Dermis blood vessel endothelial cell (primary cell): Measurements from ENCODE around the gene DNM1. TPM values are rescaled to one million over a fixed set of nuclear protein-coding genes. Genes with fewer than 3 reads are reported as not detected.

Source experiments
- DNase-seq: peaks from one replicate; pipeline ENCODE4 v3.0.0; 2010
- total RNA-seq: library from RNA; depleted of rRNA; stranded (reverse); fragments of >200 nt; gene quantifications from 2 replicates; pipeline ENCODE4 v1.2.3, GENCODE V29; 2014

Gene DNM1
- 0.17 and 0.33 TPM in 2 replicates for total RNA-seq

DNA sequence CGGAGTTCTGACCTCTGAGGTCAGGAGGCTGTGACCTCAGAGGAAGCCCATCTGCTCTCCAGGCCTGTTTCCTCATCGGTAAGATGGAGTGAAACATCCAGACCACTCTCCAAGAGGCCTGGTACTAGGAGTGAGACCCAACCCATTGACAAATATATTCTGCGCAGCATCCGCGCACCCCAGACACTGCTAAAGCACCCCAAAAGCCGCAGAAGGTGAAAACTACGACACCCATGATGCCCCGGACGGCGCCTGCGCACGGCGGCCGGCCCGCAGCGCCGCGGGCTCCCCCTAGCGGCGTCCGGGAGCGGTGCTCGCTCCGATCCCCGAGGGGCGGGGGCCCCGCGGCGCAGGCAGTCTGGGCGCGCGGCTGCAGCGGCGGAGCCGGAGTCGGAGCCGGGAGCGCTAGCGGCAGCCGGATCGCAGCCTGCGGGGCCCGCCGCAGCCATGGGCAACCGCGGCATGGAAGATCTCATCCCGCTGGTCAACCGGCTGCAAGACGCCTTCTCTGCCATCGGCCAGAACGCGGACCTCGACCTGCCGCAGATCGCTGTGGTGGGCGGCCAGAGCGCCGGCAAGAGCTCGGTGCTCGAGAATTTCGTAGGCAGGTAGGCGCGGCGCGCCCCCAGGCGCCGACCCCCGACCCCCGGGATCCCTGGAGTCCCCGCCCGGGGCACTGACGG is at the start of gene DNM1:
Gene DNM1 (plus strand): TSS at position 356 of the 683 bp plus-strand sequence. CDS start 92 bp downstream, at position 448.
- DNase-seq: peak; percentile 64

DNA sequence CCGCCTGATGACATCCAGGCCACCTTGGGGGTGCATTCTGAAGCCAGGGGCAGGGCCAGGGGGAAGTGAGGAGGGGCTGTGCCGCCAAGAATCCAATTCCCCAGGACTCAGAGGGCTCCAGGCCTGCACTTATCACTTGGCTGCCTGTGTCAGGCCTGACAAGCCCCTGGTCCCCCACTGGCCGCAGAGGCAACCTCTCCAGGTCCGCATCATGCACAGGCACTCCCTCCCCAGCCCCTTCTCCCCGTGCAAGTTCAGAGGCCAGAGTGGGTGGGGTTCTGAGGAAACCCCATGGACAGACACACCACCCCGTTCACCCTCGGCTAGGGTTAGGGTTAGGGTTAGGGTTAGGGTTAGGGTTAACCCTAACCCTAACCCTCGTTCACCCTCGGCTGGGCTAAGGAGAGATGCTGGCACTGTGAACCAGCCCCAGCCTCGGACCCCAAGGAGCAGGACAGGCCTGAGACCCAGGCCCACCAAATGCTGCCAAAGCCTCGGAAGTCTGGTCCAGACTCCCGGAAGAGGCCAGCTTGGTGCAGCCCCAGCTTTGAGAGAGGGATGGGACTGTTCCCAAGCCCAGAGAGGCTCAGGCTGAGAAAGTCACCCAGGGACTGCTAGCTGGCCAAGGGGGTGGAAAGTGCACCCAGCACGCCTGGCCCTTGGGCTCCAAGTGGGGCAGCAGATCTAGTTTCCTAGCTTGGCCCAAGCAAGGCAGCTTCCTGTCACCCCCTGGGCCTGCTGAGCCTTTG is 49.1 kb upstream of the DNM1 start:
- no peak for DNase-seq

DNA sequence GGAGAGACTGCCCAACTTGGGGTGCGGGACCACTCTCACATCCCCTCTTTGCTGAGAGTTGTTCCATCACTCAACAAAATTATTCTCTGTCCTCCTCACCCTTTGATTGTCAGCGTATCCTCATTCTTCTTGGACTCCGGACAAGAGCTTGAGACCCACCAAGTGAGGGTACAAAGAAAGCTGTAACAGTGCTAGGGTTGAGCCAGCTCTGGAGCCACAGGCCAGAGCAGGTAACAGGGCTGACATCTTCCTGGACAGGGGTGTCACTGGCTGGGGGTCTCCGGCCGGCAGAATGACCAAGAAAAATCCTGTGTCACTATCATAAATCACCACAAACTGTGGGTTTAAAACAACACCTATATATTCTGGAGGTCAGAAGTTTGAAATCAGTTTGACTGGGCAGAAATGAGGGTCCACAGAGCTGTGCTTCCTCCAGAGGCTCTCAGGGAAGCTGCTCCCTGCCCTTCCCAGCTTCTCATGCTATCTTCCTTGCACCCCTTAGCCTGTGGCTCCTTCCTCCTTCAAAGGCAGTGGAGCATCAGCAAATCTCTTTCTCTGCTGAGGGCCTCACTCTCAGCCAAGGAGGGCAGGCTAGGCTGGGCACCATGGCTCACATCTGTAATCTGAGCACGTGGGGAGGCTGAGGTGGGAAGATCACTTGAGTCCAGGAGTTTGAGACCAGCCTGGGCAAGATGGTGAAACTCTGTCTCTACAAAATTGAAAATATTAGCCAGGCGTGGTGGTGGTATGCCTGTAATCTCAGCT is 47.3 kb upstream of the DNM1 start:
- no peak for DNase-seq

DNA sequence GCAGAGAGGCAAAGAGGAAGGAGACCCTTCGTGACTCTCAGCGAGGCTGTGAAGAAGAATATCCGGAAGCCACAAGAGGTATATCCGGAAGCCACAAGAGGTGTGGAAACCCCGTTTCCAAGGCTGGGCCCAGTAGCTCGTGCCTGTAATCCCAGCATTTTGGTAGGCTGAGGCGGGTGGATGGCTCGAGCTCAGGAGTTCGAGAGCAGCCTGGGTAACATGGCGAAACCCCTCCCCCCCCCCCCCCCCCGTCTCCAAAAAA is 43.7 kb upstream of the DNM1 start:
- no peak for DNase-seq

DNA sequence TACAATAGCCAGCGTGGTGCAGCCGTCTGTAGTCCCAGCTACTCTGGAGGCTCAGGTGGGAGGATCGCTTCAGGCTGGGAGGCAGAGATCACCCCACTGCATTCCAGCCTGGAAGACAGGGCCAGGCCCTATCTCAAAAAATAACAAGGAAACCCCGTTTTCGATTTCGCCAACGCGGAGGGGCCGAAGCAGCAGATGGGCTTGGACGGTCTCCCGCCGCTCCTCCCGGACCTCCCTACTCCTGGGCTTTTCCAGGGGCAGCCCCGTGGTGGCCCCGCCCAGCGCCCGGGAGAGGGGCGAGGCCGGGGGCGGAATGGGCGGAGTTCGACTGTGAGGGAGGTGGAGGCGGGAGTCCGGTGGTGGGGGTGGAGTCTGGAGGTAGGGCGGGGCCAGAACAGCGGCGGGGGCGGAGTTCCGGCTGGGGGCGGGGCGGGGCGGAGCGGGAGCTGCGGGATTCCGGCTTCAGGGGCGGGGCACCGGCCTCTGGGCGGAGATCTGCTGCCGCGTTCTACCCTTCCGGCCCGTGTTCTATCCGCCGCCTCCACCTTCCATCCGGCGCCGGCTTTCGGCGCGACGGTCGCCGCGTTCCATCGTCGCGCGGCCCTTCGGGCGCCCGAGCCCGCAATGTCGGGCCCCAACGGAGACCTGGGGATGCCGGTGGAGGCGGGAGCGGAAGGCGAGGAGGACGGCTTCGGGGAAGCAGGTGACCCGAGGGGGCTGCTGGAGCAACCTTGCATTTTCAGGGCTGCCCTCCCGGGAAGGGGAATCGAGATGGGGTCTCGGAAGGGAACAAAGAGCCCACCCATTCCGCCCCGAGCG is 43.2 kb upstream of the DNM1 start, which contains the start of gene BBLN:
Gene BBLN (plus strand): TSS at position 482 of the 819 bp plus-strand sequence. CDS start 143 bp downstream, at position 625.
- DNase-seq: peak; percentile 94

DNA sequence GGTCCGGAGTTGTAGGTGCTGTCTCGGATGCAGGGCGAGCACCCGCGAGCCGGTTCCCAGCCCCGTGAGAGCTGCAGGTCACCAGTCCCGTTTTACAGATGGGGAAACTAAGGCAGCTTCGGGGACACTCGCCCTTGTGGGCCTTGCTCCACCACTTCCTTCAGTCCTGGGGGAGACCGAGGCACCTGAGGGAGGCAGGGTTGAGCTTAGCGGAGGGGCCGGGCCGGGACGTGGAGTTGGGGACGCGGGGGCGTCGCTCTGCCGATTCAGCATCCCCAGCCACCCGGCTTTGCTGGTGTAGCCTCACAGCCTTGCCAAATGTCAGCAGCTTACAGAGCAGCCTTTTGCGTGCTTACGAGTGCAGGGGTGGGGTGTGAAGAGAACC is 42.6 kb upstream of the DNM1 start:
- peak; percentile 37 for DNase-seq

DNA sequence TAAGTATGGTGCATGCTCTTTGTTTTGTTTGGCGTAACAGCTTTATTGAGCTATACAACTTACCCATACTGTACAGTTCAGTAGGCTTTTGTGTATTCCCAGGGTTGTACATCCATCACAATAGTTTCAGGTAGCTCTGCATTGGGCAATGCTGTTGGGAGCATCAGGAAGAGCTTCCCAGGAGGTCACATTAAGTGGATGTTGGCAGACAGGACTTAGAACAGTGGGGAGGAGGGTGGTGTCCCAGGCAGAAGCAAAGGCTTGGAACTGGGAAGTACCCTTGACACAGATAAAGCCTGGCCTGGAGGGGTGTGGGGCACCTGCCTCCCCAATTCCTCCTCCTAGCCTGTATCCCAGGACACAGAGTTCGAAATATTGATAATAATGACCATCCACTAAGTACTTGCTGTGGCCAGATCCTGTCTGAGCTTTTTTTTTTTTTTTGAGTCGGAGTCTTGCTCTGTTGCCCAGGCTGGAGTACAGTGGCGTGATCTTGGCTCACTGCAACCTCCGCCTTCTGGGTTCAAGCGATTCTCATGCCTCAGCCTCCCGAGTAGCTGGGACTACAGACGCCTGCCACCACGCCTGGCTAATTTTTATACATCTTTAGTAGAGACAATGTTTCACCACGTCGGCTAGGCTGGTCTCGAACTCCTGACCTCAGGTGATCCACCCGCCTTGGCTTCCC is 41.8 kb upstream of the DNM1 start:
- DNase-seq: no peak

DNA sequence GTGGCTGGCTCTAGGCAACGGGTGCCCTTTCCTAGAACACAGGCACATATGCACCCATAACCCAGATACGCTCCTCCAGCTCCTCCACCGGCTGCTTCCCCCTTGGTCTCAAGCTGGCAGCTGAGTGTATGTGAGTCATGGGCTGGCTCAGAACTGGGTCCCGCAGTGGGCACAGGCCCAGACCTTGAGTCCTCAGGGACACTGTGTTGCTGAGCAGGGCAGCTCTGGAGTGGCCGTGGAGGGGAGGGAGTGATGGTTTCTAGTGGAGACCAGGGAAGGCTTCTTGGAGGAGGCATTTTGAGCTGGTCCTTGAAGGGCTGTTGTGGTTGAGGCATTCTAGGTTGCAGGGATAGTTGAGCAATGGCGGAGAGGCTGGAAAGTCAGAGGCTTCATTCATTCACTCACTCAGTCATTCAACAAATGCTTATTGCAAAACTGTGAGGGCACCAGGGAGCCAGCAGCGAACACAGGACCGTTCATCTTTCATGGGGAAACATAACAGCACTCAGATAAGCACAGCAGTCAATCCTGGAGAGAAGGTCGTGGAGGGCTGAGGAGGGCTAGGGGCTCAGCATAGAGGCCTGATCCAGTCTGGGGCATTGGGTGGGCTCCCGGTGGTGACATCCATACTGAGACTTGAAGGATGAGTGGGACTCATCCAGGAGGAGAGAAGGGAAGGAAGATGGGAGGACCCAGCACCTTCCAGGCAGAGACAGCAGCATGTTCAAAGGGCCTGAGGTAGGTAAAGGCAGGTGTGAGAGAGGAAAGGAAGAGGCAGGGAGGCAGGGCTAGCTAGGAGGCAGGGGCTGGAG is 40.8 kb upstream of the DNM1 start:
- peak; percentile 18 for DNase-seq

DNA sequence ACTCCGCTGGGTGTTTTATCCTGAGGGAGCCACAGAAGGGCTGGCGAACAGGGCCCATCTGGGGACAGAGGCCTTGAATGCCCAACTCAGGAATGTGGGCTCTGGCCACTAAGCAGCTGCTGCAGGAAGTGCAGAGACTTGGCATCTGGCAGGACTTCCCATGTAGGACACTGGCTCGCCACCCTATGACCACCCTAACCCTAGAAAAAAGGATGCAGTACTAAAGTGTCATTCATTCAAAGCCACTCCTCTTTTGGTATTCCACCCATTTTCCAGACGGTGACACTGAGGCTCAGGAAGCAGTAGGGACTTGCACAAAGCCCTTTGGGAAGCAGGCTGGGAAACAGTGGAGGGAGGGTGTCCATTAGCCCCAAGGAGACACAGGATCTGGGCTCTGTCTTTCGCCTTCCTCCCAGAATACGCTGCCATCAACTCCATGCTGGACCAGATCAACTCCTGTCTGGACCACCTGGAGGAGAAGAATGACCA is 40.1 kb upstream of the DNM1 start:
- DNase-seq: no peak

DNA sequence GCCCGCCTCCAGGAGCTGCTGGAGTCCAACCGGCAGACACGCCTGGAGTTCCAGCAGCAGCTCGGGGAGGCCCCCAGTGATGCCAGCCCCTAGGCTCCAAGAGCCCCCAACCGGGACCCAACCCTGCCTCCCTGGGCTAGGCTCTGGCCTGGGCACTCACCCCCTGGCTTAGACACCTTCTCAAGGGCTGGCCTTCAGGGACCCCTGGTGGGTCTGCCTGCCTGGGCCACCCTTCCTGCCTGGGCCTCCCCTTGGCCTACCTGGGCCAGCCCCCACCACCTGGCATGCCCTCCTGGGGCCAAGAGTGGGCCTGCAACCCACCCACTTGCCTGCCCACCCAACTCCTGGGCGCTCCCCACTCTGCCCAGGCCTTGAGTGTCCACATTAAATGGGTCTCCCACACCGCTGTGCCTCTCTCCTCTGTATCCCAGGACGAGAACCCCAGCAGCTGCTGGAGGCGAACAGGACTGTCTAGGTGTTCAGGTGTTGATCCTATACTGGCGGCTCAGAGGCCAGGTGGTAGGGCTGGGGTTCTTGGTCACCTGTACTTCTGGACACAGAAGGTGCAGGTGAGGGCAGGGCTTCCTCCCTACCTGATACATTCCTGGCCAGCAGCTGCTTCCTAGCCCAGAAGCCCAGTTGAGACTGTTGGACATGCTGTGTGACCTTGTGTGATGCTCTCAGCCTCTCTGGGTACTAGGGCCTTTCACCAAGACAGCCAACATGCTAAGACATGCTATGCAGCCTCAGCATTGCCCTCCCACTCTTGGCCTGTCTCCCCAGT is 39.5 kb upstream of the DNM1 start:
- no peak for DNase-seq

DNA sequence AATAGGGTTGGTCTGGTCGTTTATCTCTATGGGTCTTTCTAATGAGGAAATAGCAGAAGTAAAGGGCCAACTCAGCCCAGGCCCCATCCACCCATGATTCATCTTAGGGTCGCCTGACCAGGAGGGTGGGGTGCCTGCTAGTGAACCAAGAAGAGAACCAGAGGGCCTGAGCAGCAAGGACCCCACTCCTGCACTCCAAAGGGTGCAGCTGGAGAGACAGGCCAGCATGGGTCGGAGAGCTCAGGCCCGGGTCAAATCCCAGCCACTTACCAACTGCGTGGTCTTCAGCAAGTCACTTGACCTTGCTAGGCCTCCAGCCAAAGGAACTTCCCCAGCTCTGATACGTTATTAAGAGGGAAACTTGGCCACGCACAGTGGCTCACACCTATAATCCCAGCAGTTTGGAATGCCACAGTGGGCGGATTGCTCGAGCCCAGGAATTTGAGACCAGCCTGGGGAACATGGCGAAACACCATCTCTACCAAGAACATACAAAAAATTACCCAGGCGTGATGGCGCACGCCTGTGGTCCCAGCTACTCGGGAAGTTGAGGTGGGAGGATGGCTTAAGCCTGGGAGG is 38.8 kb upstream of the DNM1 start:
- DNase-seq: no peak

DNA sequence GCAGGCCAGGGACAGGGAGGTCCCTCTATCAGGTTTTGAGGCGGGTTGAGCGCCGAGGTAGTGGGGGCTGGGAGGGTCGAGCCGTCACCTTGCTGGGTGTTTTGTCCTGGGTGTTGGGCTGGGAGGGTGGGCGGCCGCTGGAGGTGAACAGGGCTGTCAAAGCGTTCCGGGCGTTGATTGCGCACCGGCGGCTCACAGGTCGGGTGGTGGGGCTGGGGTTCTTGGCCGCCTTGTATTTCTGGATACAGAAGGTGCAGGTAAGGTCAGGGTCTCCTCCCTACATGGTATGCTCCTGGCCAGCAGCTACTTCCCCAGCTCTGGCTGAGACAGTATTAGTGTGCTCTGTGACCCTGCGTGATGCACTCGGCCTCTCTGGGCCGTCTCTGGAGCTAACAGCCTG is 37.0 kb upstream of the DNM1 start:
- no peak for DNase-seq

DNA sequence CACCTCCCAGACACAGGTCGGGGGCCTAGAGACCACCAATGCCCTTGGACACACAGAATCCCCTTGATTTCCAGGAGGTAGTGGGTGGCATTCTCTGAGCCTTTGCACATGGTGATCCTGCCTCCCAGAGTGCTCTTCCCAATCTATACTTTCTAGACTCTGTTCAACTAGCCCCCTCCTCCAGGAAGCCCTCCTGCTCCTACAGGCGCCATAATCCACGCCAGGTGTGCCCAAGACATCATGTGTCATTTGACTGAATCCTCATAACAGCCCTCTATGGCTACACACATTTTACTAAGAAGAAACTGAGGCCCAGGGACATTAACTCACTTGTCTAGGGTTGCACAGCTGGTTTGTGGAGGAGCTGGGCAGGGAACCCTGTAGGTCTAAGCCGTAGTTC is 36.0 kb upstream of the DNM1 start:
- DNase-seq: no peak

DNA sequence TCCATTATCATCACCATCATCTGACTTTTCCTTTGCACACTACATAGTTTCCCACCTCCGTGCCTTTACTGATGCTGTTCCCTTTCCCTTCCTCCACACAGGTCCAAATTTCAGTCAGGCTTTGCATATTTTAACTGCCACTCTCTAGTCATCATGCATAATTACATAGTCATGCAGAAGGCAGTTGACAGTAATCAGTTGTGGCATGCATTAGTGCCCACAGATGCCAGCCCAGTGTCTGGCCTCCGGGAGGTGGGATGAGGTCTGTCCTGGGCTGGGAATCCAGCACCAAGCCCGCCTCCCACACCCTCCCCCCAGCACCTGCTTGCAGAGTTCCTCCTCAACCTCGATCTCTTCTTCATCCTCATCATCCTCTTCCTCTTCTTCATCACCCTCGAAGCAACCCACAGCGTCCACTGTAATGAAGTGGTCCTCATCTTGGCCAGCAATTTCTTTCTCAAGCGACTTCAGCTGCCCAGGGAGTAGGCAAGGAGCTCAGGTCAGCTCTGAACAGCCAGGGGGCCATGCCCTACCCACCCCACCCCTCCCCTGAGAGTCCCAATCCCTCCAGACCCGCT is 34.4 kb upstream of the DNM1 start:
- DNase-seq: no peak

DNA sequence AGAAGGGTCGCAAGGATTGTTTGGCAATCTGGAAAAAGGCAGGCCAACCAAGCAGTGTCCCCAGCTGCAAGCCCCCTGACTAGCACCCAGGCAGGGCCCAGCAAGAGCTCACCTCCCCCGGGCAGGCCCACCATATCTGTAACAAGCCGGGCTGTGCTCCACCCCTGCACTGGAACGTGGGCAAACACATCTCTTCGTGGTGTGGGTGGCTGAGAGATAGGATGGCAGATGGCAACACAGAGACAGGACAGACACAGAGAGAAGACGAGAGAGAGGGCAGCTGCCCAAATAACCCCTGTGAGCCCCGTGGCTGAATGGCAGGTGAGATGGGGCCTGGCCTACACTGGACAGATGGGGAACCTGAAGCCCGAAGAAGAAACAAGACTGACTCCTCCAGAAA is 33.7 kb upstream of the DNM1 start:
- DNase-seq: no peak

DNA sequence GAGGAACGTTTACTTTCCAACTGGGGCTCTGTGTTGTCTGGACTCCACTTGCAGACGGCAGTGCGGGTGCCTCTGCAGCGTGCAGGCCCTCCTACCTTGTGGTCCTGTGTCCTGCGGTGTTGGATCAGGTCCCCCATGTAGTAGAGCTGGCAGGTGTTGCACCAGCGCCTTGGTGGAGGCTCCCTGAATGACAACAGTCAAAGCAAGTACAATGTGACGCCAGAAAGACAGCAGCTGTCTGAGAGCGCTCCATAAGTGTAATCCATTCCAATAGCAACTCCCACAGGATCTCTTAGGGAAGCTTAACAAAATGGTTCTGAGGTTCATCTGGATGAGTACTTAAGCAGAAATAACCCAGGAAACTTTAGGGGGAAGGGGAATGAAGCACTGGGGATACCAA is 33.3 kb upstream of the DNM1 start:
- no peak for DNase-seq

DNA sequence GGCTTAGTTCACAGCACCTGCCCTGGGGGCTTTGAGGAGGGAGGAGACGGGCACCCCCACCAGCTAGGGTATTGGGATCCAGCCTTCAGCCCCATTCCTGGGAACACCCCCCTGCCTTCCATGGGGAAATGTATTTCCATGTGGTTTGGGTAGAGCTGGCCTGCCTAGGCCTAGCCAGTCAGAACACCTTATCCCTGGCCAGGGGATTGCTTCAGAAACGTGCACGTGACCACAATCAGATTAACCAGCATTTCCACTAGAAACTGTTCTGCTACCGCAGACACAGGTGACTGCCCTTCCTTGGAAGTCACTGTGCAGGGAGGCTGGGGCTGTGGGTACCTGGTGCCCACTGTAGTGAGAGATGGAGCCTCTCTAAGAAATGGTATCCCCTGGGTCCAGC is 29.1 kb upstream of the DNM1 start:
- DNase-seq: no peak

DNA sequence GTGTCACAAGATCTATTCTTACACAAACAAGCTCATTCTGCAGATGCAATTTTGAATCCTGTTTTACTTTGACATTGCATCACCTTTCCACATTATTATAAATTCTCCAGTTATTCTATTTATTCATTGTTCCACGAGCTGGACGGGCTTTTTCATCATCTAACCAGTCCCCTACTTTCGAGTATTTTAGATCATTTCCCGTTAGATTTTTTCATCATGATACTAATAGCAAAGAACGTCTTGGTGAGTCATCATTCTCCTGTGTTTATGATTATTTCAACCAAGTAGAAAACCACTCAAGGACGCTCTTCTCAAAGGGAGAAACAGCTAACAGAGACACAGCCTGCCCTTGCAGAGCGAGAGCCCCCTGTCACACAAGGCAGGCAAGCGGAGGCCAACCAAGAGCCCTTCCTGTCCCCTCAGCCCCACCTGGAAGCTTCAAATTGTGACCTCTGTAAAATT is 28.0 kb upstream of the DNM1 start:
- DNase-seq: peak; percentile 20

DNA sequence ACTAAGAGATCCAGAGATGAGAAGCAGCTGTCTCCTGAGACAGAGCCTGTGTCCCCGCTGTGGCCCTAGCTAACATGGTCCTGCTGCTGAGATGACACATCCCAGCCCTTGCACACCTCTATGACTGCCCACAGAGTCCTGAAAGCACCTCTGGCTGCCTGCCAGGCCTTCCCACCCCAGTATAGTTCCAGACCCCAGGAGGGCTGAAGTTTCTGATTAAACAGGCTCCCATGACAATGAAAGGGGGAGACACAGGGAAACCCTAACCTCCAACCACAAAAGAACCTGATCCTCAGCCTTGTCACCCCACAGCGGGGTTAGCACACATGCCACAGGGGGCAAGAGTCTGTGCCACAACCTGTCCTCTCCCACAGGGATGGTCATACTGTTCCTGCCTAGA is 27.5 kb upstream of the DNM1 start:
- no peak for DNase-seq
